Breast epithelium (tissue), 4 donors: ENCODE measurements around the gene OSMR. TPM values are rescaled to one million over a fixed set of nuclear protein-coding genes. Genes with fewer than 3 reads are reported as not detected.

Experiments
- DNase-seq, 2 donors: peaks; one replicate each; pipeline ENCODE4 v3.0.0-alpha.2; 2019; ENCODE audit warnings: low spot score in 2 of 2
- H3K27ac ChIP-seq, 2 donors: fragments of 200-600 bp; sonication (generic) in 1 of 2; one replicate each; pipeline ENCODE4 v1.5.1; 2016 to 2019; ENCODE audit warnings: mild to moderate bottlenecking in 1 of 2
- H3K27me3 ChIP-seq, 2 donors: fragments of 200-600 bp; sonication (generic) in 1 of 2; one replicate each; pipeline versions ENCODE4 v1.5.1 to v1.6.0; 2017 to 2019; ENCODE audit warnings: control low read depth in 1 of 2, mild to moderate bottlenecking in 1 of 2
- H3K36me3 ChIP-seq: fragments of 200-600 bp; one replicate; pipeline ENCODE4 v1.5.1; 2019
- H3K4me1 ChIP-seq, 2 donors: fragments of 200-600 bp; sonication (generic); one replicate each; pipeline ENCODE4 v1.5.1; 2016 to 2019; ENCODE audit warnings: control low read depth in 1 of 2
- H3K4me3 ChIP-seq, 3 donors: fragments of 200-600 bp; sonication (generic); 1 replicate in 2 of 3; 2 replicates in 1 of 3; pipeline ENCODE4 v1.5.1; 2016 to 2019; ENCODE audit warnings: mild to moderate bottlenecking in 3 of 3, moderate library complexity in 2 of 3
- H3K9me3 ChIP-seq, 2 donors: fragments of 200-600 bp; sonication (generic) in 1 of 2; one replicate each; pipeline ENCODE4 v1.5.1; 2016 to 2019; ENCODE audit warnings: control low read depth in 1 of 2
- POLR2A ChIP-seq: fragments of 450-650 bp; IDR thresholded peaks from one replicate; pipeline ENCODE4 v1.6.1; 2016; ENCODE audit warnings: antibody characterized with exemption, mild to moderate bottlenecking, moderate library complexity
- POLR2AphosphoS5 ChIP-seq, 3 donors: sonication (generic); formaldehyde crosslinking; IDR thresholded peaks; one replicate each; pipeline ENCODE4 v1.6.1; 2017; ENCODE audit warnings: antibody characterized with exemption in 3 of 3
- intact Hi-C: fragments of 100-400 bp; cut with DNase I; formaldehyde crosslinking; loops from one replicate; pipeline ENCODE4 v1.15.1; 2023; ENCODE audit warnings: low total_unique reads
- total RNA-seq, 3 donors: library from RNA; depleted of rRNA; stranded (reverse); fragments of >200 nt; gene quantifications; one replicate each; pipeline ENCODE4 v1.1.0, GENCODE V29; 2016
- TF ChIP-seq, protein P1 (sequence below), 3 donors: fragments of 450-650 bp; IDR thresholded peaks; one replicate each; pipeline ENCODE4 v1.5.1; 2016 to 2017; ENCODE audit warnings: antibody characterized with exemption in 3 of 3, mild to moderate bottlenecking in 3 of 3, moderate library complexity in 3 of 3

The OSMR gene
- total RNA-seq, 3 donors from 2014 or later: 32.2 to 121 (median 54.0) TPM

GRCh38 chr5:38936269-38936668 is 90.5 kb downstream of the OSMR start:
- Histone ChIP-seq H3K27me3 (no peaks in the 10 kb centered on the region), H3K36me3 (peaks cover 10% of the 10 kb centered on the region), H3K4me3 (no peak overlapping the region), H3K27ac (no peak overlapping the region), H3K9me3 (no peaks in the 10 kb centered on the region), H3K4me1 (no peaks in the 10 kb centered on the region)
- intact Hi-C loops: no loop called here
- TF ChIP-seq POLR2AphosphoS5 (IDR thresholded peaks at IDR 0.05): no peak
- no peak for TF ChIP-seq POLR2A
- TF ChIP-seq, protein P1, sequence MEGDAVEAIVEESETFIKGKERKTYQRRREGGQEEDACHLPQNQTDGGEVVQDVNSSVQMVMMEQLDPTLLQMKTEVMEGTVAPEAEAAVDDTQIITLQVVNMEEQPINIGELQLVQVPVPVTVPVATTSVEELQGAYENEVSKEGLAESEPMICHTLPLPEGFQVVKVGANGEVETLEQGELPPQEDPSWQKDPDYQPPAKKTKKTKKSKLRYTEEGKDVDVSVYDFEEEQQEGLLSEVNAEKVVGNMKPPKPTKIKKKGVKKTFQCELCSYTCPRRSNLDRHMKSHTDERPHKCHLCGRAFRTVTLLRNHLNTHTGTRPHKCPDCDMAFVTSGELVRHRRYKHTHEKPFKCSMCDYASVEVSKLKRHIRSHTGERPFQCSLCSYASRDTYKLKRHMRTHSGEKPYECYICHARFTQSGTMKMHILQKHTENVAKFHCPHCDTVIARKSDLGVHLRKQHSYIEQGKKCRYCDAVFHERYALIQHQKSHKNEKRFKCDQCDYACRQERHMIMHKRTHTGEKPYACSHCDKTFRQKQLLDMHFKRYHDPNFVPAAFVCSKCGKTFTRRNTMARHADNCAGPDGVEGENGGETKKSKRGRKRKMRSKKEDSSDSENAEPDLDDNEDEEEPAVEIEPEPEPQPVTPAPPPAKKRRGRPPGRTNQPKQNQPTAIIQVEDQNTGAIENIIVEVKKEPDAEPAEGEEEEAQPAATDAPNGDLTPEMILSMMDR (IDR thresholded peaks at IDR 0.05): no peak
- DNase-seq: no peak

- intact Hi-C loops: no loop called here
- Histone ChIP-seq H3K4me3 (no peak overlapping the region), H3K27me3 (no peaks in the 10 kb centered on the region), H3K27ac (no peak overlapping the region), H3K36me3 (peaks cover 29% of the 10 kb centered on the region), H3K4me1 (no peaks in the 10 kb centered on the region), H3K9me3 (no peaks in the 10 kb centered on the region)
- DNase-seq: no peak
- no peak for TF ChIP-seq POLR2A
- TF ChIP-seq, protein P1 (IDR thresholded peaks at IDR 0.05): no peak
- TF ChIP-seq POLR2AphosphoS5 (IDR thresholded peaks at IDR 0.05): no peak
These were observed 92.6 kb downstream of the OSMR start for GRCh38 chr5:38938424-38938823.

DNA sequence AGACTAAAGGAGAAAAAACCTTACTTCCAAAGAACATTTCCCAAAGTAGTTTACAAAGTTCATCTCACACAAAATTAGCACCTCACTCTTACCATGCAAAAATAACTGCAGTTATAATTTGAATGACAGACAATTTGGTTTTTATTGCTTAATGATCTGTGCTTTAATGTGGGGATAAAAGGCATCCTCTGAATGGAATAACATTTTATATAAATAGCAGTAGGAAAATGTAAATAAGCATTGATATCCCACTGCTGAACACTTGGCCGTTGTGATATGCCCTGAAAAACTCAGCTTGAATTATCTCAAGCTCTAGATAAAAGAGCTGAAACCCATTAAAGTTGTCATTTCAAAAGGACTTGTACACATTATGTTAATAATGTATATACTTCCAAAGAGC is 93.2 kb downstream of the OSMR start:
- Histone ChIP-seq H3K27me3 (no peaks in the 10 kb centered on the region), H3K4me1 (no peaks in the 10 kb centered on the region), H3K36me3 (peaks cover 29% of the 10 kb centered on the region), H3K27ac (no peak overlapping the region), H3K9me3 (no peaks in the 10 kb centered on the region), H3K4me3 (no peak overlapping the region)
- DNase-seq: no peak
- intact Hi-C loops: no loop called here
- TF ChIP-seq, protein P1 (IDR thresholded peaks at IDR 0.05): no peak

GRCh38 chr5:38940230-38940858 is 94.5 kb downstream of the OSMR start:
- intact Hi-C loops: no loop called here
- Histone ChIP-seq H3K9me3 (no peaks in the 10 kb centered on the region), H3K4me3 (no peak overlapping the region), H3K27ac (no peak overlapping the region), H3K27me3 (no peaks in the 10 kb centered on the region), H3K36me3 (peaks cover 35% of the 10 kb centered on the region), H3K4me1 (no peaks in the 10 kb centered on the region)
- DNase-seq: no peak
- TF ChIP-seq, protein P1 (IDR thresholded peaks at IDR 0.05): no peak
- TF ChIP-seq POLR2A (no peak), POLR2AphosphoS5 (IDR thresholded peaks at IDR 0.05) (no peak)

GRCh38 chr5:38941912-38942311 is 96.1 kb downstream of the OSMR start:
- no peak for DNase-seq
- Histone ChIP-seq H3K27me3 (no peaks in the 10 kb centered on the region), H3K4me1 (no peaks in the 10 kb centered on the region), H3K36me3 (peaks cover 48% of the 10 kb centered on the region), H3K27ac (no peak overlapping the region), H3K9me3 (no peaks in the 10 kb centered on the region), H3K4me3 (no peak overlapping the region)
- TF ChIP-seq POLR2A (no peak), POLR2AphosphoS5 (IDR thresholded peaks at IDR 0.05) (no peak)
- TF ChIP-seq, protein P1 (IDR thresholded peaks at IDR 0.05): no peak
- intact Hi-C loops: no loop called here
